ENCODE data around the gene FHOD1. TPM values are rescaled to one million over a fixed set of nuclear protein-coding genes. Genes with fewer than 3 reads are reported as not detected.

FHOD1 gene
- total and polyA plus RNA-seq, 2 donors (not counting 1 experiment from before 2014, with no cell fraction given): 46.3 to 46.9 TPM

DNA sequence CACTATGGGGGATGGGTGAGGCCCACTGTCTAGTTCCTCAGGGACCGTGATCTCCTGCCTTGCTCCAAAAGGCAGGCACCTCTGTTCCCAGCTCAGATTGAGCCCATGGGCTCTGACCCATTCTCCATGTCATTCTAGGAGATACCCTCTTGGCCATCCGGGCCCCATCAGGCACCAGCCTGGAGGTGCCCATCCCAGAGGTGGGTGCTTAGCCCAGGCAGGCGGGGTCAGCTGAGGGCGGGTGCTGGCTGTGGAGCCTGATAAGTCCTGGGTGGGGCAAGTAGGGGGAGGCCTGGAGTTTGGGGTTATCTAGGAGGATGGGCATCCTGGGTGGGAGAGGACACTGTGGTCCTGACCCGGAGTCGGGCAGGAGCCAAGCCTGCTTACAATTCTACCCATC lies 53.0 kb downstream of the FHOD1 start:
- TF ChIP-seq CTCF (IDR thresholded peaks at IDR 0.05) (no peak), EZH2 (IDR thresholded peaks at IDR 0.05; ENCODE audit: borderline replicate concordance, insufficient read depth, low read depth, low read length, poor library complexity, severe bottlenecking) (no peak)
- peaks cover 22 to 28% of the 10 kb centered on the region in 2 donors for H3K4me1 ChIP-seq (ENCODE audit: control insufficient read depth in 2 of 2, insufficient read depth in 2 of 2, low read length in 2 of 2)
- intact Hi-C loops (cut with micrococcal nuclease): no loop called here
- Mint-ChIP-seq H3K27me3 (no peaks in the 10 kb centered on the region), H3K4me3 (peak overlapping the region; percentile 92), H3K4me1 (peaks cover 39% of the 10 kb centered on the region), H3K27ac (no peak overlapping the region), H3K9me3 (ENCODE audit: insufficient read depth) (no peaks in the 10 kb centered on the region)
- H3K9me3 ChIP-seq (ENCODE audit: control extremely low read depth in 1 of 3, control insufficient read depth in 2 of 3, insufficient read depth in 1 of 3, low read length in 2 of 3): peaks cover 0 to 5% (median 0%) of the 10 kb centered on the region in 3 donors
- H2AFZ ChIP-seq (ENCODE audit: insufficient read depth, low read depth, low read length, poor library complexity, severe bottlenecking): no peak overlapping the region
- H3K79me2 ChIP-seq (ENCODE audit: control insufficient read depth, insufficient read depth, low read length): peaks cover 43% of the 10 kb centered on the region
- H3K27me3 ChIP-seq (replicated peaks in 1 of 4; ENCODE audit: control extremely low read depth in 1 of 4, control insufficient read depth in 3 of 4, insufficient read depth in 4 of 4, low read length in 3 of 4): peaks cover 0 to 2% (median 0%) of the 10 kb centered on the region in 4 experiments
- H4K20me1 ChIP-seq (ENCODE audit: control insufficient read depth, insufficient read depth, low read length, poor library complexity, severe bottlenecking): peaks cover 54% of the 10 kb centered on the region
- DNase-seq (no peak), ATAC-seq (ENCODE audit: low read depth) (no peak)
- H3K9ac ChIP-seq (ENCODE audit: low read length): no peak overlapping the region
- H3K36me3 ChIP-seq (replicated peaks in 1 of 2; ENCODE audit: control extremely low read depth in 1 of 2, control insufficient read depth in 1 of 2, extremely low read depth in 1 of 2, insufficient read depth in 2 of 2, low read length in 1 of 2): peaks cover 0 to 49% of the 10 kb centered on the region in 2 experiments
- no peak overlapping the region for H3K27ac ChIP-seq (ENCODE audit: low read length in 2 of 2)
- H3K4me3 ChIP-seq (ENCODE audit: control extremely low read depth in 1 of 5, extremely low read depth in 1 of 5, insufficient read depth in 1 of 5, low read depth in 2 of 5, low read length in 4 of 5): no peak overlapping the region
- POLR2A ChIA-PET: interaction anchor here (2.2 kb wide), 1 partner anchor 32 kb away, joined by 4 read pairs; the partner anchor contains the start of gene TMEM208
- H3K4me2 ChIP-seq (replicated peaks; ENCODE audit: low read depth, low read length, poor library complexity, severe bottlenecking): no peak overlapping the region
- 98% methylated on average over 4 of the region's 6 CpGs for WGBS (ENCODE audit: insufficient coverage)
- CTCF ChIA-PET: interaction anchor here (1.1 to 2.3 kb wide), 2 partner anchors 9 to 37 kb away, joined by 3 to 7 read pairs; no protein-coding TSS in a partner anchor

DNA sequence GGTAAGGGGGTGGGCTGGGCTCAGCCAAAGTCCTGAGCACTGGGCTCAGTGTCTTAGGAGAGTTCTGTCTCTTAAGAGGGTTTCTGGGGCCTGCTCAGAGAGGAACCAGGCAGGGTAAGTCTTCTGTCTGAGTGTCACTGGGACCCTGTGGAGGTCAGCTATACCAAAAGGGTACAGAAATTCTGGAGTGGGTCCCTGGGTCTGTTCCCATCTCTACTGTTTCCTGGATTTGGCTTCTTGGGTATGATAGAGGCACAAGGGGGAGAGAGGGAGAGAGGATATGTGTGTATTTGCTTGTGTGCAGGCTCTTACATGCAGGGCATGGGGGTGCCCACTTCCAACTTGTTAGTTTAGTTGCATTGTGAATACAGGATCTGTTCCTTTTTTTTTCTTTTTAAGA lies 53.7 kb downstream of the FHOD1 start:
- H3K36me3 ChIP-seq (replicated peaks in 1 of 2; ENCODE audit: control extremely low read depth in 1 of 2, control insufficient read depth in 1 of 2, extremely low read depth in 1 of 2, insufficient read depth in 2 of 2, low read length in 1 of 2): peaks cover 0 to 49% of the 10 kb centered on the region in 2 experiments
- peaks cover 54% of the 10 kb centered on the region for H4K20me1 ChIP-seq (ENCODE audit: control insufficient read depth, insufficient read depth, low read length, poor library complexity, severe bottlenecking)
- CTCF ChIA-PET: interaction anchor here (1.1 to 2.3 kb wide), 2 partner anchors 8 to 36 kb away, joined by 3 to 7 read pairs; no protein-coding TSS in a partner anchor
- H3K27ac ChIP-seq (ENCODE audit: low read length in 2 of 2): no peak overlapping the region
- peak overlapping the region; percentile 94 for H3K9ac ChIP-seq (ENCODE audit: low read length)
- H3K27me3 Mint-ChIP-seq: no peaks in the 10 kb centered on the region
- peaks cover 22 to 28% of the 10 kb centered on the region in 2 donors for H3K4me1 ChIP-seq (ENCODE audit: control insufficient read depth in 2 of 2, insufficient read depth in 2 of 2, low read length in 2 of 2)
- H3K79me2 ChIP-seq (ENCODE audit: control insufficient read depth, insufficient read depth, low read length): peaks cover 43% of the 10 kb centered on the region
- no peak overlapping the region for H3K27ac Mint-ChIP-seq
- TF ChIP-seq EZH2 (IDR thresholded peaks at IDR 0.05; ENCODE audit: borderline replicate concordance, insufficient read depth, low read depth, low read length, poor library complexity, severe bottlenecking) (no peak), CTCF (IDR thresholded peaks at IDR 0.05) (no peak)
- POLR2A ChIA-PET: interaction anchor here (0.7 to 2.2 kb wide), 2 partner anchors 33 to 287 kb away, joined by 4 to 5 read pairs; partner anchors contain the start of genes ATP6V0D1 and TMEM208
- ATAC-seq (ENCODE audit: low read depth) (no peak), DNase-seq (no peak)
- H3K4me3 Mint-ChIP-seq: peak overlapping the region; percentile 92
- H3K4me1 Mint-ChIP-seq: peaks cover 38% of the 10 kb centered on the region
- peaks cover 0 to 6% (median 0%) of the 10 kb centered on the region in 4 experiments for H3K27me3 ChIP-seq (replicated peaks in 1 of 4; ENCODE audit: control extremely low read depth in 1 of 4, control insufficient read depth in 3 of 4, insufficient read depth in 4 of 4, low read length in 3 of 4)
- H3K9me3 Mint-ChIP-seq (ENCODE audit: insufficient read depth): no peaks in the 10 kb centered on the region
- peak overlapping the region; percentile 97 for H3K4me2 ChIP-seq (replicated peaks; ENCODE audit: low read depth, low read length, poor library complexity, severe bottlenecking)
- intact Hi-C loops (cut with micrococcal nuclease): loop anchor here (2.0 kb wide), 1 partner anchor 33 kb away; no protein-coding TSS in a partner anchor
- H3K4me3 ChIP-seq (ENCODE audit: control extremely low read depth in 1 of 5, extremely low read depth in 1 of 5, insufficient read depth in 1 of 5, low read depth in 2 of 5, low read length in 4 of 5): peak overlapping the region in 1 of 5 experiments; percentile 74
- peaks cover 0 to 5% (median 0%) of the 10 kb centered on the region in 3 donors for H3K9me3 ChIP-seq (ENCODE audit: control extremely low read depth in 1 of 3, control insufficient read depth in 2 of 3, insufficient read depth in 1 of 3, low read length in 2 of 3)
- H2AFZ ChIP-seq (ENCODE audit: insufficient read depth, low read depth, low read length, poor library complexity, severe bottlenecking): no peak overlapping the region

Data from B cell (primary cell).